B cell (primary cell): ENCODE data around the gene LTBP3. TPM values are rescaled to one million over a fixed set of nuclear protein-coding genes. Genes with fewer than 3 reads are reported as not detected.

ENCODE experiments used
- ATAC-seq: fragments of 200-7000 bp; cut with Tn5 transposase; one replicate; pipeline ENCODE4 v1.10.0; 2021; ENCODE audit warnings: low read depth, mild to moderate bottlenecking, moderate number of reproducible peaks, moderate library complexity
- CTCF ChIA-PET: fragments of 350-600 bp; sonication (Branson Sonifier 250); formaldehyde crosslinking; loops from one replicate; lab custom pipeline; 2021; ENCODE audit warnings: antibody characterized with exemption, inconsistent platforms; lab: Charles Lee
- POLR2A ChIA-PET: fragments of 350-600 bp; sonication (Branson Sonifier 250); formaldehyde crosslinking; loops from one replicate; lab custom pipeline; 2021; ENCODE audit warnings: antibody characterized with exemption; lab: Charles Lee
- DNase-seq: peaks from one replicate; pipeline ENCODE4 v3.0.0; 2013
- H2AFZ ChIP-seq: 2 replicates; pipeline ENCODE4 v1.6.1; 2012; ENCODE audit warnings: mild to moderate bottlenecking, low read depth, low read length; ENCODE audit not compliant: insufficient read depth, poor library complexity, severe bottlenecking
- H3K27ac ChIP-seq, 2 donors: 1 replicate in 1 of 2; 2 replicates in 1 of 2; pipeline ENCODE4 v1.5.1; 2012 to 2013; ENCODE audit warnings: low read length in 2 of 2, mild to moderate bottlenecking in 2 of 2, moderate library complexity in 1 of 2
- H3K27me3 ChIP-seq, 4 experiments: fragments of 200-600 bp in 1 of 4; sonication (generic) in 1 of 4; replicated peaks in 1 of 4; 1 replicate in 2 of 4; 2 replicates in 2 of 4; pipeline versions ENCODE4 v1.6.1 to v1.7.0; 2013 to 2016; ENCODE audit warnings: low read length in 3 of 4, mild to moderate bottlenecking in 2 of 4, mixed read lengths in 1 of 4, moderate library complexity in 1 of 4; ENCODE audit not compliant: insufficient read depth in 4 of 4, control insufficient read depth in 3 of 4; ENCODE audit errors: control extremely low read depth in 1 of 4
- H3K36me3 ChIP-seq, 2 experiments: replicated peaks in 1 of 2; 1 replicate in 1 of 2; 2 replicates in 1 of 2; pipeline versions ENCODE4 v1.6.1 to v1.7.1; 2013; ENCODE audit warnings: low read length in 1 of 2; ENCODE audit not compliant: insufficient read depth in 2 of 2, control insufficient read depth in 1 of 2; ENCODE audit errors: control extremely low read depth in 1 of 2, extremely low read depth in 1 of 2
- H3K4me1 ChIP-seq, 2 donors: fragments of 200-600 bp in 1 of 2; sonication (generic) in 1 of 2; 1 replicate in 1 of 2; 2 replicates in 1 of 2; pipeline versions ENCODE4 v1.5.1 to v1.6.1; 2013 to 2017; ENCODE audit warnings: low read length in 2 of 2; ENCODE audit not compliant: control insufficient read depth in 2 of 2, insufficient read depth in 2 of 2
- H3K4me2 ChIP-seq: replicated peaks from 2 replicates; pipeline ENCODE3; 2012; ENCODE audit warnings: mild to moderate bottlenecking, low read depth, low read length; ENCODE audit not compliant: poor library complexity, severe bottlenecking
- H3K4me3 ChIP-seq, 5 experiments: fragments of 200-600 bp in 1 of 5; sonication (generic) in 1 of 5; 1 replicate in 3 of 5; 2 replicates in 2 of 5; pipeline versions ENCODE4 v1.5.1 to v1.7.0; 2011 to 2016; ENCODE audit warnings: low read length in 4 of 5, mild to moderate bottlenecking in 4 of 5, low read depth in 2 of 5, control low read depth in 1 of 5, moderate library complexity in 1 of 5; ENCODE audit not compliant: insufficient read depth in 1 of 5; ENCODE audit errors: control extremely low read depth in 1 of 5, extremely low read depth in 1 of 5
- H3K79me2 ChIP-seq: fragments of 200-600 bp; sonication (generic); one replicate; pipeline ENCODE4 v1.6.0; 2016; ENCODE audit warnings: low read length; ENCODE audit not compliant: control insufficient read depth, insufficient read depth
- H3K9ac ChIP-seq: fragments of 200-600 bp; sonication (generic); 2 replicates; pipeline ENCODE4 v1.6.1; 2017; ENCODE audit warnings: mild to moderate bottlenecking, low read length, moderate library complexity
- H3K9me3 ChIP-seq, 3 donors: one replicate each; pipeline versions ENCODE4 v1.6.1 to v1.7.1; 2013; ENCODE audit warnings: low read length in 2 of 3; ENCODE audit not compliant: control insufficient read depth in 2 of 3, insufficient read depth in 1 of 3; ENCODE audit errors: control extremely low read depth in 1 of 3
- H4K20me1 ChIP-seq: 2 replicates; pipeline ENCODE4 v1.6.0; 2012; ENCODE audit warnings: mild to moderate bottlenecking, low read length; ENCODE audit not compliant: insufficient read depth, control insufficient read depth, poor library complexity, severe bottlenecking
- H3K27ac Mint-ChIP-seq: one replicate; pipeline ENCODE4 v1.8.0; 2021; ENCODE audit warnings: mixed read lengths
- H3K27me3 Mint-ChIP-seq: one replicate; pipeline ENCODE4 v1.8.0; 2021; ENCODE audit warnings: mixed read lengths
- H3K4me1 Mint-ChIP-seq: one replicate; pipeline ENCODE4 v1.8.0; 2021; ENCODE audit warnings: mixed read lengths
- H3K4me3 Mint-ChIP-seq: one replicate; pipeline ENCODE4 v1.8.0; 2021; ENCODE audit warnings: mixed read lengths
- H3K9me3 Mint-ChIP-seq: one replicate; pipeline ENCODE4 v1.8.0; 2022; ENCODE audit warnings: mixed read lengths; ENCODE audit not compliant: insufficient read depth
- EZH2 ChIP-seq: IDR thresholded peaks from 2 replicates; pipeline ENCODE4 v1.6.1; 2012; ENCODE audit warnings: borderline replicate concordance, low read depth, mild to moderate bottlenecking, moderate library complexity, low read length; ENCODE audit not compliant: insufficient read depth, poor library complexity, severe bottlenecking
- WGBS: methylation state at CpG from one replicate; pipeline ENCODE4 v1.1.5; 2013; ENCODE audit warnings: missing lambda C conversion rate; ENCODE audit not compliant: insufficient coverage; 5-methylcytosine and 5-hydroxymethylcytosine counted together
- intact Hi-C: fragments of 100-400 bp; cut with micrococcal nuclease; formaldehyde crosslinking; loops from one replicate; pipeline ENCODE4 v1.10.0; 2022
- polyA plus RNA-seq: library from polyadenylated mRNA; depleted of rRNA; stranded (reverse); fragments of >200 nt; gene quantifications from 2 replicates; pipeline ENCODE4 v1.2.3, GENCODE V29; 2012
- total RNA-seq, 2 donors: library from RNA; stranded (reverse); fragments of 120-200 nt in 1 of 2; gene quantifications; 1 replicate in 1 of 2; 2 replicates in 1 of 2; pipeline versions ENCODE4 v1.2.3 to v1.2.4, GENCODE V29; 2013 to 2022
- TF ChIP-seq, protein P1 (sequence below): fragments of 200-600 bp; IDR thresholded peaks from one replicate; pipeline ENCODE4 v1.8.0; 2022; ENCODE audit warnings: antibody characterized with exemption, mild to moderate bottlenecking

LTBP3 gene
- total and polyA plus RNA-seq, 2 donors (not counting 1 experiment from before 2014, with no cell fraction given), result 65.1 to 69.0 TPM

DNA sequence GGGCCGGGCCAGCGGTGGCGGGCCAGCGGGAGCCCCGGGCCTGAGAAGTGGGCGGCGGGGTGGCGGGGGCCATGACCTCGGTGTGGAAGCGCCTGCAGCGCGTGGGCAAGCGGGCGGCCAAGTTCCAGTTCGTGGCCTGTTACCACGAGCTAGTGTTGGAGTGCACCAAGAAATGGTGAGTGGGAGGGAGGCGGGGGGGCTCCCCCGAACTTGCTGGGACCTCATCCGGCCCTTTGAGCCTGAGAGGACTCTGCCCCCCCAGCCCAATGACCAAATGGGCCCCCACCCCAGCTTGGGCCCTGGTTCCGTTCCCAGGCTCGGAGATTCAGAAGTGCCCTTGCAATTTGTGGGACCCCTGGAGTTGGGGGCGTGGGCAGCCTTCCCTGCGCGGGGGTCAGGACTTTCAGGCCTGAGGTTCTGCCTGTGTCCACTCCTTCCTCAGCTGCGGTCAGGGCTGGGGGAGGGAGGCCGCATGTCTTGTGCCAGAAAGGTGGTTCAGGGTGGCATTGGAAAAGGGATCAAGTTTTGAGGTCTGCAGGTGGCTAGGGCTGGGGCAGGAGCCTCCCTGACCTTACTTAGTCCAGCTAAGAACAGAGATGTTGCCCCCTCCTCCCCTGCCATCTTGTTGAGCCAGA, 18.2 kb upstream of the LTBP3 start:
- Histone ChIP-seq H3K9me3 (no peaks in the 10 kb centered on the region), H3K27me3 (no peaks in the 10 kb centered on the region), H3K27ac (peak overlapping the region; percentile 92 to 94), H3K4me2 (peak overlapping the region; percentile 100), H3K4me3 (peak overlapping the region; percentile 51 to 90 (median 60)), H3K4me1 (peaks cover 34 to 56% of the 10 kb centered on the region in 2 donors), H3K79me2 (peaks cover 25% of the 10 kb centered on the region), H3K36me3 (peaks cover 5 to 30% of the 10 kb centered on the region in 2 experiments), H4K20me1 (peaks cover 34% of the 10 kb centered on the region), H2AFZ (no peak overlapping the region), H3K9ac (peak overlapping the region; percentile 83)
- H3K9me3 Mint-ChIP-seq, result no peaks in the 10 kb centered on the region
- peaks cover 56% of the 10 kb centered on the region for H3K4me1 Mint-ChIP-seq
- ATAC-seq, result no peak
- intact Hi-C loops, result loop anchor here (10.0 kb wide), 1 partner anchor 832 kb away; the partner anchor contains the start of gene RASGRP2
- DNase-seq, result no peak
- 2% methylated on average over 23 of the region's 26 CpGs for WGBS
- peak overlapping the region; percentile 98 for H3K4me3 Mint-ChIP-seq
- ChIA-PET POLR2A (interaction anchor here (0.7 to 7.5 kb wide), 12 partner anchors 12 to 454 kb away, joined by 3 to 53 read pairs (median 6); partner anchors contain the start of genes FAU, MAP3K11, MRPL49 and PCNX3), CTCF (interaction anchor here (1.0 to 5.5 kb wide), 8 partner anchors 12 to 441 kb away, joined by 3 to 97 read pairs (median 3); partner anchors contain the start of gene PCNX3)
- no peaks in the 10 kb centered on the region for H3K27me3 Mint-ChIP-seq
- H3K27ac Mint-ChIP-seq, result peak overlapping the region; percentile 96
- TF ChIP-seq, protein P1, sequence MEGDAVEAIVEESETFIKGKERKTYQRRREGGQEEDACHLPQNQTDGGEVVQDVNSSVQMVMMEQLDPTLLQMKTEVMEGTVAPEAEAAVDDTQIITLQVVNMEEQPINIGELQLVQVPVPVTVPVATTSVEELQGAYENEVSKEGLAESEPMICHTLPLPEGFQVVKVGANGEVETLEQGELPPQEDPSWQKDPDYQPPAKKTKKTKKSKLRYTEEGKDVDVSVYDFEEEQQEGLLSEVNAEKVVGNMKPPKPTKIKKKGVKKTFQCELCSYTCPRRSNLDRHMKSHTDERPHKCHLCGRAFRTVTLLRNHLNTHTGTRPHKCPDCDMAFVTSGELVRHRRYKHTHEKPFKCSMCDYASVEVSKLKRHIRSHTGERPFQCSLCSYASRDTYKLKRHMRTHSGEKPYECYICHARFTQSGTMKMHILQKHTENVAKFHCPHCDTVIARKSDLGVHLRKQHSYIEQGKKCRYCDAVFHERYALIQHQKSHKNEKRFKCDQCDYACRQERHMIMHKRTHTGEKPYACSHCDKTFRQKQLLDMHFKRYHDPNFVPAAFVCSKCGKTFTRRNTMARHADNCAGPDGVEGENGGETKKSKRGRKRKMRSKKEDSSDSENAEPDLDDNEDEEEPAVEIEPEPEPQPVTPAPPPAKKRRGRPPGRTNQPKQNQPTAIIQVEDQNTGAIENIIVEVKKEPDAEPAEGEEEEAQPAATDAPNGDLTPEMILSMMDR, result no peak
- no peak for TF ChIP-seq EZH2
